NB4 (cell line): ENCODE measurements around the gene TBCA.

Source experiments
- POLR2A ChIP-seq: IDR thresholded peaks from 2 replicates; pipeline ENCODE4 v1.6.1; 2011; ENCODE audit warnings: mild to moderate bottlenecking; ENCODE audit not compliant: insufficient read length; ENCODE audit errors: extremely low read depth
- TF ChIP-seq, protein P1 (sequence below): IDR thresholded peaks from one replicate; pipeline ENCODE4 v1.5.1; 2012; ENCODE audit warnings: low read depth, low read length

DNA sequence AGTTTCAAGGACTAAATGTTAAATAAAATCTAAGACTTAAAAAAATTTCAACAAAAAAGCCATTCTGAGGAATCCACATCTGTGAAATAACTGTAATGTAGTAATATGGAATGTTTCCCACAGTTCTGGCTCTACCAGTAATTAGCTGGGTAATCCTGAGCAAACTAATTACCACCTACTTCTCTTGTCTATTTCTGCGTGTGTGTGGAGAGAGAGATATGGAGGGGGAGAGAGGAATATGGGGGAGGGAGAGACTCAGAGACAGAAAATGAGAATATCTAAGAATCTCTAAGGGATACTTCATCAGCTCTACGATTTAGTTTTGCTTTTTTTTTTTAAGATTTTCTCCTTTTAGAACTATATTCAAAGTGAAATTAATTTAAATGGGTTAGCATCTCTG lies 28.0 kb downstream of the TBCA start:
- TF ChIP-seq, protein P1, sequence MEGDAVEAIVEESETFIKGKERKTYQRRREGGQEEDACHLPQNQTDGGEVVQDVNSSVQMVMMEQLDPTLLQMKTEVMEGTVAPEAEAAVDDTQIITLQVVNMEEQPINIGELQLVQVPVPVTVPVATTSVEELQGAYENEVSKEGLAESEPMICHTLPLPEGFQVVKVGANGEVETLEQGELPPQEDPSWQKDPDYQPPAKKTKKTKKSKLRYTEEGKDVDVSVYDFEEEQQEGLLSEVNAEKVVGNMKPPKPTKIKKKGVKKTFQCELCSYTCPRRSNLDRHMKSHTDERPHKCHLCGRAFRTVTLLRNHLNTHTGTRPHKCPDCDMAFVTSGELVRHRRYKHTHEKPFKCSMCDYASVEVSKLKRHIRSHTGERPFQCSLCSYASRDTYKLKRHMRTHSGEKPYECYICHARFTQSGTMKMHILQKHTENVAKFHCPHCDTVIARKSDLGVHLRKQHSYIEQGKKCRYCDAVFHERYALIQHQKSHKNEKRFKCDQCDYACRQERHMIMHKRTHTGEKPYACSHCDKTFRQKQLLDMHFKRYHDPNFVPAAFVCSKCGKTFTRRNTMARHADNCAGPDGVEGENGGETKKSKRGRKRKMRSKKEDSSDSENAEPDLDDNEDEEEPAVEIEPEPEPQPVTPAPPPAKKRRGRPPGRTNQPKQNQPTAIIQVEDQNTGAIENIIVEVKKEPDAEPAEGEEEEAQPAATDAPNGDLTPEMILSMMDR = no peak
- TF ChIP-seq POLR2A = no peak
